GM12873 (cell line): ENCODE measurements around the gene ATXN7L1.

ENCODE experiments used
- CTCF ChIP-seq: IDR thresholded peaks from 2 replicates; pipeline ENCODE4 v1.5.1; 2012; ENCODE audit warnings: low read depth, mild to moderate bottlenecking, moderate library complexity, low read length, control low read depth; ENCODE audit not compliant: insufficient read depth; ENCODE audit errors: missing control alignments

Gene ATXN7L1

GRCh38 chr7:105567024-105567423, 309.4 kb downstream of the ATXN7L1 start:
- no peak for TF ChIP-seq CTCF

- no peak for TF ChIP-seq CTCF
These were observed 311.2 kb downstream of the ATXN7L1 start for GRCh38 chr7:105565190-105565589.

GRCh38 chr7:105559926-105560325, 316.5 kb downstream of the ATXN7L1 start:
- TF ChIP-seq CTCF: no peak
